Measurements from ENCODE around the gene CNTNAP1.

DNA sequence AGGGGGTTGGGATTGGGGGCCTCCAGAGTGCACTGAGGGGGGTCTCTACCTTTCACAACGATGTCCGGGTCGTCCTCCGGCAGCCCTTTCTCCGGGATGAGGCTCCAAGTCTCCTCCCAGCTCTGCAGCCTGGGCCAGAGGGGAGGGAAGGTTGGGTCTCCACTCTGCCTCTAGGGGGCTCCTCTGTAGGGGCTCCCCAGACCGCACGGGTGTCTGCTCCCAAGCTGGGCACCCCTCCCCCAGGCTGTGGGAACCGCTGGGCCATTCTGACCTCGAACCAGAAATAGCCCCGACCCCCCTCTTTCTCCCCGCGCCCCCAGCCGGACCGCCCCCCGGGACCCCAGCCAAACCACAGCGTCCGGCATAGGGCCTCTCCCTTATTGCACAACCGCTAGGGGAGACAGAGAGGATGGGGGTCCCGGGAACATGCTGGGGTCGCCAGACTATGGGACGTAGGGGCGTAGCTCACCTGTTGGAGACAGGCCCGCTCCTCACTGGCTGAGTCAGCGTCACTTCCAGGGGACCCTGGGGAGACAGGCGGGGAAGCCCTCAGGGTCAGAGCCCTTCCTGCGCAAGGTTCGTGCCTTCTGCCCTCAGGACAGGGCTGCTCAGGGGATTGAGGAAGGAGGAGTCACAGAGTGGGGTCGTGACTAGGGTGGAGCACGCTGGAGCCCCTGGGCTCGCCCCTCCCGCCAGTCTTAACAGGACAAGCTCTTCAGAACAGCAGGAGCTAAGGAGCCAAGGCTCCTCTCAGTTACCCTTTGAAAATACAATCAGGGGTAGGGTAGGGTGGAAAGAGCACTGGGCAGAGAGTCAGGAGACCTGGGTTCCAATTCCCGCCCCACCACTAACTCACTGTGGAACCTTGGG lies 8.2 kb upstream of the CNTNAP1 start:
- no peak for TF ChIP-seq POLR2AphosphoS5 (IDR thresholded peaks at IDR 0.05; ENCODE audit: low read depth, low read length)
- TF ChIP-seq CTCF (IDR thresholded peaks at IDR 0.05 in 2 of 3, conservative IDR thresholded peaks at IDR 0.05 in 1 of 3; ENCODE audit: borderline replicate concordance in 1 of 3, insufficient read depth in 1 of 3, low read depth in 2 of 3, low read length in 2 of 3): peak in 2 of 3 experiments; percentile 63 to 64; a peak in 5 of 6 replicates
- no peak for TF ChIP-seq SRF (IDR thresholded peaks at IDR 0.05; ENCODE audit: low read depth)
- TF ChIP-seq REST (IDR thresholded peaks at IDR 0.05; ENCODE audit: low read depth): no peak
- no peak for TF ChIP-seq ZNF274 (IDR thresholded peaks at IDR 0.05; ENCODE audit: low read depth, low read length)
- no peak for TF ChIP-seq POLR2A (IDR thresholded peaks at IDR 0.05; ENCODE audit: borderline replicate concordance, extremely low read depth, insufficient read depth, insufficient read length)
- TF ChIP-seq CBX3 (IDR thresholded peaks at IDR 0.05; ENCODE audit: low read depth): no peak
- TF ChIP-seq TCF7L2 (IDR thresholded peaks at IDR 0.05; ENCODE audit: borderline replicate concordance, extremely low read depth, insufficient read depth, insufficient read length): no peak
- no peak for TF ChIP-seq JUND (IDR thresholded peaks at IDR 0.05)
- TF ChIP-seq MAX (IDR thresholded peaks at IDR 0.05): no peak
